ENCODE results near the gene LTC4S. TPM values are rescaled to one million over a fixed set of nuclear protein-coding genes. Genes with fewer than 3 reads are reported as not detected.

LTC4S gene
- total and polyA plus RNA-seq, 9 of the 15 experiments (the other 6 are each of a cell fraction or from before 2014, with no cell fraction given) = 0.17 to 0.77 (median 0.75) TPM; not detected in 6

- TF ChIP-seq CHD7 (IDR thresholded peaks at IDR 0.05; ENCODE audit: low read depth, low read length) = no peak
- TF ChIP-seq ZNF707 (CRISPR knock-in tag; conservative IDR thresholded peaks at IDR 0.05) = peak; percentile 77
- TF ChIP-seq TCF7L2 (IDR thresholded peaks at IDR 0.05; ENCODE audit: low read depth, low read length) = no peak
- no peak for TF ChIP-seq E2F1 (CRISPR knock-in tag; IDR thresholded peaks at IDR 0.05)
- TF ChIP-seq ZNF184 (CRISPR knock-in tag; IDR thresholded peaks at IDR 0.05) = no peak
- TF ChIP-seq ZNF12 (CRISPR knock-in tag; IDR thresholded peaks at IDR 0.05) = no peak
- no peak for TF ChIP-seq NFIX (CRISPR knock-in tag; IDR thresholded peaks at IDR 0.05; ENCODE audit: low read depth)
- no peak for TF ChIP-seq SAFB (IDR thresholded peaks at IDR 0.05; ENCODE audit: borderline replicate concordance, low read depth, low read length)
- no peak for TF ChIP-seq ZNF124 (CRISPR knock-in tag; IDR thresholded peaks at IDR 0.05)
- TF ChIP-seq SRSF3 (IDR thresholded peaks at IDR 0.05; ENCODE audit: insufficient read depth, low read length) = 0 out of 2 replicates have a peak, but pooled peaks have one; percentile 42
- no peak for TF ChIP-seq ZNF280B (CRISPR knock-in tag; IDR thresholded peaks at IDR 0.05)
- no peak for TF ChIP-seq SIRT6 (IDR thresholded peaks at IDR 0.05; ENCODE audit: low read depth, low read length)
- no peak for TF ChIP-seq TAL1 (IDR thresholded peaks at IDR 0.05)
- no peak for TF ChIP-seq SRSF7 (optimal IDR thresholded peaks at IDR 0.05; ENCODE audit: low read depth, low read length)
These were observed 25.7 kb downstream of the LTC4S start (continued) for GRCh38 chr5:179819296-179820126.

All from K562 (cell line).